Mucosa of descending colon (tissue), 3 donors: Measurements from ENCODE around the gene ZC3H12A. TPM values are rescaled to one million over a fixed set of nuclear protein-coding genes. Genes with fewer than 3 reads are reported as not detected.

Experiments
- ATAC-seq: fragments of 200-7000 bp; cut with Tn5 transposase; one replicate; pipeline ENCODE4 v1.9.1; 2020; ENCODE audit warnings: mild to moderate bottlenecking, moderate library complexity
- DNase-seq, 3 donors: peaks; one replicate each; pipeline ENCODE4 v3.0.0-alpha.2; 2020
- H3K36me3 ChIP-seq: fragments of 200-600 bp; one replicate; pipeline ENCODE4 v1.8.0; 2021; ENCODE audit warnings: low read depth, mild to moderate bottlenecking
- H3K4me1 ChIP-seq: fragments of 200-600 bp; one replicate; pipeline ENCODE4 v1.8.0; 2021; ENCODE audit warnings: low read depth, mild to moderate bottlenecking
- H3K4me3 ChIP-seq: fragments of 200-600 bp; one replicate; pipeline ENCODE4 v1.8.0; 2021; ENCODE audit warnings: mild to moderate bottlenecking
- H3K9me3 ChIP-seq: fragments of 200-600 bp; one replicate; pipeline ENCODE4 v1.8.0; 2021; ENCODE audit warnings: mild to moderate bottlenecking
- CTCF ChIP-seq: fragments of 200-600 bp; IDR thresholded peaks from one replicate; pipeline ENCODE4 v1.8.0; 2022; ENCODE audit warnings: antibody characterized with exemption, mild to moderate bottlenecking
- intact Hi-C, 2 donors: fragments of 100-400 bp; cut with DNase I in 1 of 2; cut with micrococcal nuclease in 1 of 2; formaldehyde crosslinking; loops; one replicate each; pipeline versions ENCODE4 v1.11.0 to v1.11.1; 2022; cut with DNase I, micrococcal nuclease
- total RNA-seq, 3 donors: library from RNA; stranded (reverse); fragmentation: NEBNext Ultra II Directional in 2 of 3; extraction: Animal tissue kit (Norgen Biotek cat#: 25700) in 2 of 3; gene quantifications; one replicate each; pipeline versions ENCODE4 v1.2.1 to v1.2.4, GENCODE V29; 2021 to 2023
- donor health status: DM: no; HTN: no; CAD: no; lungs with moderate emphysema.
- donor health status: DM: no; HTN: no; CAD: no.
- donor health status: DM: no; HTN: yes; CAD: no.

ZC3H12A gene
- total RNA-seq, 3 donors from 2014 or later: 25.6 to 42.4 (median 25.9) TPM

- no peak for DNase-seq
- intact Hi-C loops: loop anchor here in 1 of 2 donors (5.0 kb wide), 1 partner anchor 862 kb away; no protein-coding TSS in a partner anchor
- H3K4me3 ChIP-seq: no peak overlapping the region
- TF ChIP-seq CTCF: no peak
- no peaks in the 10 kb centered on the region for H3K4me1 ChIP-seq
- H3K36me3 ChIP-seq: no peaks in the 10 kb centered on the region
- H3K9me3 ChIP-seq: no peaks in the 10 kb centered on the region
- ATAC-seq: no peak
Observed at GRCh38 chr1:37439349-37439995, 34.9 kb upstream of the ZC3H12A start.

GRCh38 chr1:37441490-37441889 lies 32.9 kb upstream of the ZC3H12A start:
- intact Hi-C loops: no loop called here
- Histone ChIP-seq H3K36me3 (no peaks in the 10 kb centered on the region), H3K4me1 (no peaks in the 10 kb centered on the region), H3K4me3 (no peak overlapping the region), H3K9me3 (no peaks in the 10 kb centered on the region)
- no peak for TF ChIP-seq CTCF
- ATAC-seq: no peak
- DNase-seq: no peak

DNA sequence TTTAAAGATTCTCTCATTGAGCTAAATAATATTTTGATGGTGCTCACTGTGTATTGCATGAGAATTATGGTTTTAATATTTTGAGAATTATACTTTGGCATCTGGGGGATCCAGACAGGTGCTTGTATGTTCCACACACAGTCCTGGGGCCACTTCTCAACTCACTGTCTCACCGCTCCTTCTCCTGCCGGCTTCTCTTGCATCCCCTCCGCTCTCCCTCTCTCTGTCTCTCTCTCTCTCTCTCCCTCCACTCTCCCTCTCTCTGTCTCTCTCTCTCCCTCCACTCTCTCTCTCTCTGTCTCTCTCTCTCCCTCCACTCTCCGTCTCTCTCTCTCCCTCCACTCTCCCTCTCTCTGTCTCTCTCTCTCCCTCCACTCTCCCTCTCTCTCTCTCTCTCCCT lies 32.2 kb upstream of the ZC3H12A start:
- no peak for TF ChIP-seq CTCF

DNA sequence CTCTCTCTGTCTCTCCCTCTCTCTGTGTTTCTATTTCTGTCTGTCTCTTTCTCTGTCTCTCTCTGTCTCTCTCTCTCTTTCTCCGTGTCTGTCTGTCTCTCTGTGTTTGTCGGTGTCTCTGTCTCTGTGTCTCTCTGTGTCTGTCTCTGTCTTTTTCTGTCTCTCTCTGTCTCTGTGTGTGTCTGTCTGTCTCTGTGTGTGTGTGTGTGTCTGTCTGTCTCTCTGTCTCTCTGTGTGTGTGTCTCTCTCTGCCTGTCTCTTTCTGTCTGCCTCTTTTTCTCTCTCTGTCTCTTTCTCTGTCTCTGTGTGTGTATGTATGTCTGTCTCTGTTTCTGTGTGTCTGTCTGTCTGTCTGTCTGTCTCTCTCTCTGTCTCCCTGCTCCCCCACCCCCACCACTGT lies 31.7 kb upstream of the ZC3H12A start:
- no peak overlapping the region for H3K4me3 ChIP-seq
- no peaks in the 10 kb centered on the region for H3K9me3 ChIP-seq
- DNase-seq (no peak), ATAC-seq (no peak)
- no peaks in the 10 kb centered on the region for H3K4me1 ChIP-seq
- intact Hi-C loops: no loop called here
- H3K36me3 ChIP-seq: no peaks in the 10 kb centered on the region
- no peak for TF ChIP-seq CTCF

More for the DNA sequence above, 32.2 kb upstream of the ZC3H12A start:
- Histone ChIP-seq H3K4me1 (no peaks in the 10 kb centered on the region), H3K9me3 (no peaks in the 10 kb centered on the region), H3K36me3 (no peaks in the 10 kb centered on the region), H3K4me3 (no peak overlapping the region)
- ATAC-seq (no peak), DNase-seq (no peak)
- intact Hi-C loops: no loop called here

GRCh38 chr1:37446874-37447273 lies 27.5 kb upstream of the ZC3H12A start:
- Histone ChIP-seq H3K4me3 (no peak overlapping the region), H3K4me1 (no peaks in the 10 kb centered on the region), H3K36me3 (no peaks in the 10 kb centered on the region), H3K9me3 (no peaks in the 10 kb centered on the region)
- ATAC-seq (no peak), DNase-seq (no peak)
- intact Hi-C loops: no loop called here
- no peak for TF ChIP-seq CTCF

GRCh38 chr1:37448185-37448584 lies 26.2 kb upstream of the ZC3H12A start:
- Histone ChIP-seq H3K9me3 (no peaks in the 10 kb centered on the region), H3K36me3 (no peaks in the 10 kb centered on the region), H3K4me3 (no peak overlapping the region), H3K4me1 (no peaks in the 10 kb centered on the region)
- intact Hi-C loops: no loop called here
- DNase-seq (no peak), ATAC-seq (no peak)
- TF ChIP-seq CTCF: no peak
